ENCODE data around the gene DGKD.

- no peak for TF ChIP-seq CTCF (IDR thresholded peaks at IDR 0.05)
- no peak for TF ChIP-seq POLR2A (IDR thresholded peaks at IDR 0.05)
These were observed 60.7 kb downstream of the DGKD start for GRCh38 chr2:233414777-233415570.
